ENCODE measurements around the gene SCG3.

SCG3 gene

DNA sequence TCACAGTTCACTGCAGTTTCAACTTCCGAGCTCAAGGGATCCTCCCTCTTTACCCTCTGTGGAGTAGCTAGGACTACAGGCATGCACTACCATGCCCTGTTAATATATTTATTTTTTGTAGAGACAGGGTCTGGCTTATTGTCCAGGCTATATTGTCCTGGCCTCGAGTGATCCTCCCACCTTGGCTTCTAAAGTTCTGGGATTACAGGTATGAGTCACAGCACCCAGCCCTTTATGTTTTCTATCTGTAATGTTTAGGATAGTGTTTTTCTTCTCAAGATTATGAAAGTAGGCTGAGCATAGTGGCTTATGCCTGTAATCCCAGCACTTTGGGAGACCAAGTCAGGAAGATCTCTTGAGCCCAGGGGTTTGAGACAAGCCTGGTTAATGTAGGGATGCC lies 11.9 kb upstream of the SCG3 start:
- no peak for DNase-seq (ENCODE audit: low read depth)
- TF ChIP-seq, protein P1, sequence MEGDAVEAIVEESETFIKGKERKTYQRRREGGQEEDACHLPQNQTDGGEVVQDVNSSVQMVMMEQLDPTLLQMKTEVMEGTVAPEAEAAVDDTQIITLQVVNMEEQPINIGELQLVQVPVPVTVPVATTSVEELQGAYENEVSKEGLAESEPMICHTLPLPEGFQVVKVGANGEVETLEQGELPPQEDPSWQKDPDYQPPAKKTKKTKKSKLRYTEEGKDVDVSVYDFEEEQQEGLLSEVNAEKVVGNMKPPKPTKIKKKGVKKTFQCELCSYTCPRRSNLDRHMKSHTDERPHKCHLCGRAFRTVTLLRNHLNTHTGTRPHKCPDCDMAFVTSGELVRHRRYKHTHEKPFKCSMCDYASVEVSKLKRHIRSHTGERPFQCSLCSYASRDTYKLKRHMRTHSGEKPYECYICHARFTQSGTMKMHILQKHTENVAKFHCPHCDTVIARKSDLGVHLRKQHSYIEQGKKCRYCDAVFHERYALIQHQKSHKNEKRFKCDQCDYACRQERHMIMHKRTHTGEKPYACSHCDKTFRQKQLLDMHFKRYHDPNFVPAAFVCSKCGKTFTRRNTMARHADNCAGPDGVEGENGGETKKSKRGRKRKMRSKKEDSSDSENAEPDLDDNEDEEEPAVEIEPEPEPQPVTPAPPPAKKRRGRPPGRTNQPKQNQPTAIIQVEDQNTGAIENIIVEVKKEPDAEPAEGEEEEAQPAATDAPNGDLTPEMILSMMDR (IDR thresholded peaks at IDR 0.05; ENCODE audit: low read depth, low read length, missing control alignments): no peak
- no peak overlapping the region for H3K4me3 ChIP-seq (ENCODE audit: low read depth, low read length)

- TF ChIP-seq, protein P1 (IDR thresholded peaks at IDR 0.05; ENCODE audit: low read depth, low read length, missing control alignments): no peak
- H3K4me3 ChIP-seq (ENCODE audit: low read depth, low read length): no peak overlapping the region
- no peak for DNase-seq (ENCODE audit: low read depth)
These were observed 9.1 kb upstream of the SCG3 start for GRCh38 chr15:51672155-51672687.

DNA sequence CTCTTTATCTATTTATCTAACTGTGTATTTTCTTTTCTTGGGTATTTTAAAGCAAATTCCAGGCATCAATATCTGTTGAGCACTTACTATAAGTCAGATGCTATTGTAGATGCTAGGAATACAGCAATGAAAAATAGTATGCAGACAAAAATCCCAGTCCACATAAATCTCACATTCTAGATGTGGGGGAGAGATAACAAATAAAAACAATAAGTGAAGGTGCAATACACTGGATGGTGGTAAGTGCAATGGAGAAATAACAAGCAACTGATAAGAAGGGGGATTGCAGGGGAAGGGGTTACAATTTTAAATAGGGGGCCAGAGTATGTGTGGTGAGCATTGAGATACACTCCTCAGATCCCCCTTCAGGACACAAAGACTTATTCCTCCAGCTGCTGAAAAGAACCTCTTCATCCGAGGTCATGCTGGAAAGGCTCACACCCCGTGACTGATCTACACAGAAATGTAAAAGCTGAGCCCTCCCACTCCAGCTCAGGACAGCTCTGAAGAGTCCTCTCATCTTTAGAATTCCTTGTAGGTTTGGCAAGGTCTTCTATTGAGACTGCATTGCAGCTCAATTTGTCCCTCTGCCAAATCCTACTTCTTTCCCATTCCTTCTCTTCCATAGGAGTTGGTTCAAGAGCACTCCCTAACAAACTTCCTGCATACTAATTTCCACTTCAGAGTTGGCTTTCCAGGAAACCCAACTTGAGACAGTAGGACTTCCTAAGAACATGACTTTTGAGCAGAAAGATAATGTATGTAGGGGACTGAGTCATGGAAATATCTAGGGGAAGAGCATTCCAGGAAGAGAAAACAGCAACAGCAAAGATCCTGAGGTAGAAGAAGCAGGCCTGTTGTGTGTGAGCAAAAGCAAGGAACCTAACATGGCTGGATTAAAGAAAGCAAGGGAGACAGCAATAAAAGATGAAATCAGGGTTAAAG lies 8.1 kb upstream of the SCG3 start:
- TF ChIP-seq, protein P1 (IDR thresholded peaks at IDR 0.05; ENCODE audit: low read depth, low read length, missing control alignments): no peak
- H3K4me3 ChIP-seq (ENCODE audit: low read depth, low read length): no peak overlapping the region
- no peak for DNase-seq (ENCODE audit: low read depth)

GRCh38 chr15:51675234-51675633 lies 6.1 kb upstream of the SCG3 start:
- H3K4me3 ChIP-seq (ENCODE audit: low read depth, low read length): no peak overlapping the region
- TF ChIP-seq, protein P1 (IDR thresholded peaks at IDR 0.05; ENCODE audit: low read depth, low read length, missing control alignments): no peak
- DNase-seq (ENCODE audit: low read depth): no peak

DNA sequence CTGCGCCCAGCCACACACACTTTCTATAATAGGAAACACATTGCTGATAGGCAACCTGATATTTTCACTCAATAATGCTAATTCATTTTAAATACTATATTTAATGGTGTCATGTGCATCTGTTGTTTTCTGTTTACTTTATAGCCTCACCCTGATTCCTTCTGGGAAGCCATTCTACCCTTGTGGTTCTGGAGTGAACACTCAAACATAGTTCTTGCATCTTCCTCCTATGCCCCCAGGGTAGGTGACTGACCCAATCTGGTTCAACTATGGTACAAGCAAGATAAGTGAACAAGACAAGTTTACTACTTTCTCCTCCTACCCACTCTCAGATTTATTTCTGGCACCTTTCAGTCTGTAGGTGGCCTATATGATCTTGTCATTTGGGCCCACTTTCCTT lies 4.3 kb upstream of the SCG3 start:
- DNase-seq (ENCODE audit: low read depth): no peak
- H3K4me3 ChIP-seq (ENCODE audit: low read depth, low read length): no peak overlapping the region
- TF ChIP-seq, protein P1 (IDR thresholded peaks at IDR 0.05; ENCODE audit: low read depth, low read length, missing control alignments): no peak

- TF ChIP-seq, protein P1 (IDR thresholded peaks at IDR 0.05; ENCODE audit: low read depth, low read length, missing control alignments): no peak
- DNase-seq (ENCODE audit: low read depth): no peak
- H3K4me3 ChIP-seq (ENCODE audit: low read depth, low read length): no peak overlapping the region
These were observed 3.9 kb upstream of the SCG3 start for GRCh38 chr15:51677452-51677851.
